NCI-H1694 treated with DMSO at 0.1 percent for 48 hours (cell line): ENCODE data around the gene GEMIN2.
"Not testable (repeated sequence)": the region's sequence is repeated elsewhere in the genome, so short reads cannot be mapped to it uniquely, and the experiment has no call there.

Experiments used
- DNase-seq: peaks from one replicate; lab custom pipeline; 2025; lab: John Stamatoyannopoulos, UW

GEMIN2 gene, protein sequence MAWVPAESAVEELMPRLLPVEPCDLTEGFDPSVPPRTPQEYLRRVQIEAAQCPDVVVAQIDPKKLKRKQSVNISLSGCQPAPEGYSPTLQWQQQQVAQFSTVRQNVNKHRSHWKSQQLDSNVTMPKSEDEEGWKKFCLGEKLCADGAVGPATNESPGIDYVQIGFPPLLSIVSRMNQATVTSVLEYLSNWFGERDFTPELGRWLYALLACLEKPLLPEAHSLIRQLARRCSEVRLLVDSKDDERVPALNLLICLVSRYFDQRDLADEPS

GRCh38 chr14:39114073-39114838 lies at the start of gene GEMIN2:
TSS of gene GEMIN2 (plus strand) at chr14:39114323. CDS start at chr14:39114339, 16 bp downstream.
- DNase-seq, result peak; percentile 98

DNA sequence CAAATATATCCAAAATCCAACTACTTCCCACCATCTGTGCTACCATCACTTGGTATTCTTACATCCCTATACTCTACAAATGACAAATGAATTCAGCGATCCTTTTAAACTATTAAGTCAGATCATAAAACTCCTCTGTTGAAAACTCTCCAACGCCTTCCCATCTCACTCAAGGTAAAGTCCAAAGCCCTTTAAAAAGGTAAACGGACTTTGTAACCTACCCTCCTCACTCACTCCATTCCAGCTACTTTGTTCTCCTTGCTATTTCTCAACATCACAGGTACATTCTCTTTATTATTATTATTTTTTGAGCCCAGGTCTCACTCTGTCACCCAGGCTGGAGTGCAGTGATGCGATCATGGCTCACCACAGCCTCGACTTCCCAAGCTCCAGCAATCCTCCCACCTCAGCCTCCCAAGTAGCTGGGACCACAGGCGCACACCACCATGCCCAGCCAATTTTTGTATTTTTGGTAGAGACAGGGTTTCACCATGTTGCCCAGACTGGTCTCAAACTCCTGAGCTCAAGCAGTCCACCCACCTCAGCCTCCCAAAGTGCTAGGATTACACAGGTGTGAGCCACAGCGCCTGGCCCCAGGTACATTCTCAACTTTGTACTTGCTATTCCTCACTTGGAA lies 44.8 kb upstream of the GEMIN2 start:
- DNase-seq, result not testable (repeated sequence)

- DNase-seq, result no peak
These were observed 44.2 kb upstream of the GEMIN2 start for GRCh38 chr14:39069923-39070322.

- no peak for DNase-seq
These were observed 43.0 kb upstream of the GEMIN2 start for GRCh38 chr14:39071096-39071495.

DNA sequence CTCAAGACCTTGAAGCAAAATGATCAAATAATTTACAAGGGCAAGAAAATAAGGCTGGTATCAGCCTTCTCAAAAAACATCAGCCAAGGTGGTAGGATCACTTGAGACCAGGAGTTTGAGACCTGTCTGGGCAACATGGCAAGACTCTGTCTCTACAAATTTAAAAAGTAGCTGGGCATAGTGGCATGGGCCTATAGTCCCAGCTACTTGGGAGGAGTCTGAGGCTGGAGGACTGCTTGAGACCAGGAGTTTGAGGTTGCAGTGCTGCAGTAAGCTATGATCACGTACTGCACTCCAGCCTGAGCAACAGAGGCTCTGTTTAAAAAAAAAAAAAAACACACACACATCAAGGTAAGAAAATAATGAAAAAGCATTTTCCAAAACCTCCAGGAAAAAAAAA lies 33.2 kb upstream of the GEMIN2 start:
- DNase-seq, result no peak

GRCh38 chr14:39083127-39083526 lies 31.0 kb upstream of the GEMIN2 start:
- DNase-seq, result no peak

- DNase-seq, result no peak
These were observed 28.2 kb upstream of the GEMIN2 start for GRCh38 chr14:39085933-39086332.

DNA sequence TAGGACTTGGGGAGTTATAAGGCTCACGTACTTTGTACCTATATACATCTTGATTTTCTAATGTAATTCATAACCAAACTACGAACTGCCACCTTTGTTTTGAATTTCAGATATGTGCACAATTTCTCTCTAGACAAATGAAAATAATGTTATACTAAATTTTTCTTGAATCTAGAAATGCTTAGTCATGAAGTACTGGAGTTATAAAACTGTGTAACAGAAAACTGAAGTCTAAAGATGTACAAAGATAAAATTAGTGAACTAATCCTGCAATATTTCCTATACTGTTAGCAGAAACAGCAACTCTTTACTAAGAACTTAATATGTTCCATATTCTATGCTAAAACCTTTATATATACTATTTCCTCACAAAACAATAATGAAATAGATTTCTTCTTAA lies 26.6 kb upstream of the GEMIN2 start:
- no peak for DNase-seq

GRCh38 chr14:39090548-39091111 lies 23.5 kb upstream of the GEMIN2 start:
- no peak for DNase-seq

DNA sequence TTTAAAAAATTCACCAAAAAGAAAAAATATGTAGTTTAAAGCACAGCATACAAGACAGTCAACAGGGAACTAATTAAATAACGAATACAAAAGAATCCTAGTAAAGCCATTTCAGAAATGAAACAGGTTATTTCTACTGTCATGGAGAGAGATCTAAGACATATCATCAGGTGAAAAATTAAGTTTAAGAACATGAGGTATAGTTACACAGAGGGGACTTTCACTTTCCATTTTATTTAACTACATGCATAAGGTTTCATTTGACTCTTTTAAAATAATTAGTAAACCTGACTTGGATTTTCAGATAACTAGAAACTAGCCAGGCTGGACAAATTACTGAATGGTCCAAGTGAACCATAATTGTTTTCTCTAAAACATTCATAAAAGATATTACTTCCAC lies 22.4 kb upstream of the GEMIN2 start:
- no peak for DNase-seq

DNA sequence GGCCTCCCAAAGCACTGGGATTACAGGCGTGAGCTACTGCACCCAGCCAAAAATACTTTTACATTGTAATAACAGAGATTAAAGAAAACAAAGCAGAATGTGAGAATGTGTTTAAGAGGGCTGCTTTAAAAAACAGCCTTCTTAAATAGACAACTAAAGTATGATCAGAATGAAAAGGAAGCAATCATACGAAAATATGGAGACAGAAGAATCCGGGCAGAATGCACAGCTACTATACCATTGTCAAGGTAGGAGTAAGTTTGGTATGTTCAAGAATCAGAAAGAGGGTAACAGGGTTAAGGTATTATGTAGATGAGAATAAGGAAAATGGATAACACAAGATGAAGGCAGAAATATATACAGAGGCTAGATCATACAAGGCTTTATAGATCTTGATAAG lies 19.6 kb upstream of the GEMIN2 start:
- DNase-seq, result no peak

GRCh38 chr14:39097159-39097558 lies 17.0 kb upstream of the GEMIN2 start:
- no peak for DNase-seq

DNA sequence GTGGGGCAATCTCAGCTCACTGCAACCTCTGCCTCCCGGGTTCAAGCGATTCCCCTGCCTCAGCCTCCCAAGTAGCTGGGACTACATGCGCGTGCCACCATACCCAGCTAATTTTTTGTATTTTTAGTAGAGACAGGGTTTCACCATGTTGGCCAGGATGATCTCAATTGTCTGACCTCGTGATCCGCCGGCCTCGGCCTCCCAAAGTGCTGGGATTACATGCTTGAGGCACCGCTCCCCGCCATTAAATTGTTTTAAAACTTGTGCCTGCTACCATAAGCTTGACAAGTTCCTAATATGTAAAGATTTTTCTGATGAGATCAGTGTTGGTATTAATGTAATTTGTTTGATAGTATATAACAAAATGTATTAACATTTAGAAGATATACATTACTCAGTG lies 14.9 kb upstream of the GEMIN2 start:
- not testable (repeated sequence) for DNase-seq

- no peak for DNase-seq
These were observed 14.4 kb upstream of the GEMIN2 start for GRCh38 chr14:39099748-39100147.

DNA sequence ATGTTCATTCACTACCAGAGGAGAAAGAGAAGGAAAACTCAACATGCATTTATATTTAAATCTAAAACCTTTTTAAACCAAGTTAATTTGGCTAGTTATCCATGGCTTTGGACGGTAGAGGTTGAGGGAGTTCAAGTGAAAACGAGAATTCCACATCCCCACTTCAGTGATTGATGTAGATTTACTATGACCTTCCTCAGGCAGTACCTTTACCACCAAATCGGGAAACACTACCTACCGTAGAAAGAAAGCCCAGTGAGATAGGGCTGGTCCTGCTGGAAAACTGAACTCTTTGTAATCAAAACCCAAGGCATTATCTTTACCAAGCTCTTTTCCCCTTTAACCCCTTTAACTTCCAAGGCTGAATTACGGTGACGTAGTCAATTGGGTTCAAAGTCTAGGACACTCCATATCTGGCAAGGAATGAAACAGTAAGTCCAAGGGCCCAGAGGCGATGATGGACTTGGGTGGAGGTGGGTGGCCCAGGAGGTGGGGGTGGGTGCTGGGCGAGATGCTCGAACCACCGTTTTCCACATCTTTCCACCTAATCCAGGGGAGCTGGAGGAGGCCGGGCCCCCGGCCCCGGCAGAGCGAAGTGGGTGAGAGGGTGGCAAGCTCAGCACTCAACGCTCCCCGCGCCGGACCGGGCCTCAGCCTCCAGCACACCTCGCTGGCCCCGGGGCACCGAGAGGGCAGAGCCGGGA lies 11.7 kb upstream of the GEMIN2 start:
- DNase-seq, result no peak

GRCh38 chr14:39102969-39103957 lies 10.9 kb upstream of the GEMIN2 start, which contains the start of gene SEC23A:
TSS of gene SEC23A (minus strand) at chr14:39103235. CDS start at chr14:39096118, 7,117 bp downstream.
- DNase-seq, result peak; percentile 69

- DNase-seq, result not testable (repeated sequence)
These were observed 9.9 kb upstream of the GEMIN2 start for GRCh38 chr14:39104078-39104801.

DNA sequence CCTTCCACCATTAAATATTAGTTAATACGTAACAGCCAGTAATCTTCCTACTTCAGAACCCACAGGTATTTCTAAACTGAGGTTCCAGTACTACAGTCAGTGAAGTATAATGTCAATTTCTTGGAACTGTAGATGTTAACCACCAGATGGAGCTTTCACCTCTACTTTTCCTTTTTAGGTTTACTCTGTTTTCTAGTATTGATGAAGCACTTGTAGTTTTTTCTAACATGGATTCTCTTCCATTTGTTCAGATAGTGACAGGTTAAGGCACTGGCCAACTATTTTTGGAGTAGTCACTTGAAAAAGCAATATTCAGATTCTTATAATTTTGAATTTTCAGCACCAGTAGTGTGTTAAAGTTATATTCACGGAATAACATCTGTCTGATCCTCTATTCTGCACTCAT lies 6.5 kb upstream of the GEMIN2 start:
- DNase-seq, result peak; percentile 46

- DNase-seq, result no peak
These were observed 5.3 kb upstream of the GEMIN2 start for GRCh38 chr14:39108791-39109190.
